Transverse colon (tissue), 4 donors: ENCODE results near the gene RNF25.

Experiments used
- EP300 ChIP-seq: sonication (generic); formaldehyde crosslinking; IDR thresholded peaks from one replicate; pipeline ENCODE4 v1.6.1; 2017; ENCODE audit warnings: antibody characterized with exemption, low read depth
- POLR2A ChIP-seq: fragments of 450-650 bp; IDR thresholded peaks from one replicate; pipeline ENCODE4 v1.6.1; 2016; ENCODE audit warnings: antibody characterized with exemption, mild to moderate bottlenecking, moderate library complexity
- POLR2AphosphoS5 ChIP-seq, 3 donors: sonication (generic); formaldehyde crosslinking; IDR thresholded peaks; one replicate each; pipeline ENCODE4 v1.6.1; 2016; ENCODE audit warnings: antibody characterized with exemption in 3 of 3
- TF ChIP-seq, protein P1 (sequence below), 5 experiments: fragments of 200-600 bp in 3 of 5; fragments of 450-650 bp in 2 of 5; sonication (generic) in 3 of 5; IDR thresholded peaks; 1 replicate in 2 of 5; 2 replicates in 3 of 5; pipeline ENCODE4 v1.5.1; 2016 to 2017; ENCODE audit warnings: antibody characterized with exemption in 5 of 5, inconsistent platforms in 3 of 5, mild to moderate bottlenecking in 2 of 5, moderate library complexity in 1 of 5

DNA sequence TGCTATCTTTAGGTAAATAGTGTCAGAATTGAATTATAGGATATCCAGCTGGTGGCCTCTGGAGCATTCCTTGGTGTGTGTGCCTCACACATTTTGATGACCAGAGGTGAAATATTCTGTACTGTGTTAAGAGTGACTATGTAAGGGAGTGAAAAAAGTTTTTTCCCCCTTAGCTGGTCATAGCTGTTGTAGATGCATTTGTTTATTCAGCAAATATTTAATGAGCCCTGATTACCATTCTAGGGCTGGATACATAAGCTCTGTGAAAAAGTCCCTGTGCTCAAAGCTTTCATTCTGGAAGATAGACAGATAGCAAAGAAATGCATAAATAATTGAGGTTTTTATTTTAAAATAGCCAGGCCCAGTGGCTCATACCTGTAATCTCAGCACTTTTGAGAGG is 49.7 kb upstream of the RNF25 start:
- no peak for TF ChIP-seq POLR2A
- no peak for TF ChIP-seq POLR2AphosphoS5 (IDR thresholded peaks at IDR 0.05)
- TF ChIP-seq, protein P1, sequence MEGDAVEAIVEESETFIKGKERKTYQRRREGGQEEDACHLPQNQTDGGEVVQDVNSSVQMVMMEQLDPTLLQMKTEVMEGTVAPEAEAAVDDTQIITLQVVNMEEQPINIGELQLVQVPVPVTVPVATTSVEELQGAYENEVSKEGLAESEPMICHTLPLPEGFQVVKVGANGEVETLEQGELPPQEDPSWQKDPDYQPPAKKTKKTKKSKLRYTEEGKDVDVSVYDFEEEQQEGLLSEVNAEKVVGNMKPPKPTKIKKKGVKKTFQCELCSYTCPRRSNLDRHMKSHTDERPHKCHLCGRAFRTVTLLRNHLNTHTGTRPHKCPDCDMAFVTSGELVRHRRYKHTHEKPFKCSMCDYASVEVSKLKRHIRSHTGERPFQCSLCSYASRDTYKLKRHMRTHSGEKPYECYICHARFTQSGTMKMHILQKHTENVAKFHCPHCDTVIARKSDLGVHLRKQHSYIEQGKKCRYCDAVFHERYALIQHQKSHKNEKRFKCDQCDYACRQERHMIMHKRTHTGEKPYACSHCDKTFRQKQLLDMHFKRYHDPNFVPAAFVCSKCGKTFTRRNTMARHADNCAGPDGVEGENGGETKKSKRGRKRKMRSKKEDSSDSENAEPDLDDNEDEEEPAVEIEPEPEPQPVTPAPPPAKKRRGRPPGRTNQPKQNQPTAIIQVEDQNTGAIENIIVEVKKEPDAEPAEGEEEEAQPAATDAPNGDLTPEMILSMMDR (IDR thresholded peaks at IDR 0.05): no peak
- no peak for TF ChIP-seq EP300
